Naive thymus-derived CD4-positive, alpha-beta T cell (primary cell): ENCODE data around the gene TEX11. TPM values are rescaled to one million over a fixed set of nuclear protein-coding genes. Genes with fewer than 3 reads are reported as not detected.

ENCODE experiments used
- polyA plus RNA-seq, 2 donors: library from polyadenylated mRNA; unstranded; fragments of 300-500 nt; fragmentation: Illumina TruSeq; gene quantifications; one replicate each; pipeline ENCODE4 v1.2.3, GENCODE V29; 2021
- total RNA-seq, 6 experiments: library from RNA in 5 of 6; stranded (reverse) in 5 of 6; gene quantifications; 1 replicate in 5 of 6; 2 replicates in 1 of 6; pipeline ENCODE4 v1.2.3 and lab custom pipeline; 2021 to 2026

TEX11 gene
- total and polyA plus RNA-seq, 7 experiments from 2014 or later = 0.18 TPM; not detected in 6

Other genes with a start within 250 kb of the TEX11 start
- gene SLC7A3, start 22.4 kb upstream of the TEX11 start, total RNA-seq = not detected
- gene SLC7A3, start 22.4 kb upstream of the TEX11 start, polyA plus RNA-seq = under 1 TPM; 0.22 to 0.44 TPM
- gene SNX12, start 159.6 kb upstream of the TEX11 start, total RNA-seq = 10 to 100 TPM; 19.0 to 41.6 (median 37.3) TPM
- gene SNX12, start 159.6 kb upstream of the TEX11 start, polyA plus RNA-seq = 1 to 10 TPM; 3.1 to 3.4 TPM
- 10 to 100 TPM; 11.9 to 40.6 (median 30.0) TPM for gene FOXO4, start 187.1 kb upstream of the TEX11 start, total RNA-seq
- 1 to 10 TPM; 1.2 to 2.3 TPM for gene FOXO4, start 187.1 kb upstream of the TEX11 start, polyA plus RNA-seq
- 10 to 100 TPM; 26.5 to 83.4 (median 57.8) TPM for gene CXorf65, start 198.0 kb upstream of the TEX11 start, total RNA-seq
- 1 to 10 TPM in 1 of 2 donors, under 1 TPM in 1; 0.31 to 4.3 TPM for gene CXorf65, start 198.0 kb upstream of the TEX11 start, polyA plus RNA-seq
- 100 to 1,000 TPM; 228 to 671 (median 329) TPM for gene IL2RG, start 202.9 kb upstream of the TEX11 start, total RNA-seq
- 1,000 to 10,000 TPM in 1 of 2 donors, 100 to 1,000 TPM in 1; 933 to 1,015 TPM for gene IL2RG, start 202.9 kb upstream of the TEX11 start, polyA plus RNA-seq
- 100 to 1,000 TPM in 1 of 5 experiments, 10 to 100 TPM in 4; 71.1 to 104 (median 77.4) TPM for gene MED12, start 209.9 kb upstream of the TEX11 start, total RNA-seq
- 10 to 100 TPM; 12.5 to 22.2 TPM for gene MED12, start 209.9 kb upstream of the TEX11 start, polyA plus RNA-seq
- gene NLGN3, start 236.1 kb upstream of the TEX11 start, total RNA-seq = 1 to 10 TPM; 2.3 to 4.6 (median 3.0) TPM
- gene NLGN3, start 236.1 kb upstream of the TEX11 start, polyA plus RNA-seq = under 1 TPM; 0.09 to 0.24 TPM